CD14-positive monocyte (primary cell): ENCODE measurements around the gene PLXDC1. TPM values are rescaled to one million over a fixed set of nuclear protein-coding genes. Genes with fewer than 3 reads are reported as not detected.

Experiments
- DNase-seq, 3 donors: peaks; one replicate each; pipeline ENCODE4 v3.0.0-alpha.2; 2011 to 2022
- H2AFZ ChIP-seq: 2 replicates; pipeline ENCODE4 v1.6.0; 2012; ENCODE audit warnings: mild to moderate bottlenecking, low read depth, low read length, inconsistent platforms; ENCODE audit not compliant: insufficient read depth, poor library complexity, severe bottlenecking
- H3K27ac ChIP-seq, 2 donors: 1 replicate in 1 of 2; 2 replicates in 1 of 2; pipeline ENCODE4 v1.5.1; 2012 to 2013; ENCODE audit warnings: low read length in 2 of 2, control low read depth in 1 of 2, inconsistent platforms in 1 of 2, low read depth in 1 of 2, mild to moderate bottlenecking in 1 of 2
- H3K27me3 ChIP-seq, 2 donors: one replicate each; pipeline versions ENCODE4 v1.6.0 to v1.6.1; 2011 to 2013; ENCODE audit warnings: low read length in 2 of 2; ENCODE audit not compliant: control insufficient read depth in 2 of 2, insufficient read depth in 2 of 2
- H3K36me3 ChIP-seq, 2 donors: replicated peaks in 1 of 2; 1 replicate in 1 of 2; 2 replicates in 1 of 2; pipeline versions ENCODE4 v1.5.1 to v1.6.1; 2012 to 2013; ENCODE audit warnings: low read length in 2 of 2, control low read depth in 1 of 2, inconsistent platforms in 1 of 2, mild to moderate bottlenecking in 1 of 2; ENCODE audit not compliant: insufficient read depth in 2 of 2, control insufficient read depth in 1 of 2
- H3K4me1 ChIP-seq, 2 donors: 1 replicate in 1 of 2; 2 replicates in 1 of 2; pipeline versions ENCODE4 v1.5.1 to v1.6.1; 2012 to 2013; ENCODE audit warnings: low read length in 2 of 2, control low read depth in 1 of 2, inconsistent platforms in 1 of 2, mild to moderate bottlenecking in 1 of 2, moderate library complexity in 1 of 2; ENCODE audit not compliant: insufficient read depth in 2 of 2, control insufficient read depth in 1 of 2
- H3K4me2 ChIP-seq: replicated peaks from 2 replicates; pipeline ENCODE3; 2012; ENCODE audit warnings: low read length, moderate library complexity, mild to moderate bottlenecking; ENCODE audit not compliant: poor library complexity, severe bottlenecking; ENCODE audit errors: extremely low read depth
- H3K4me3 ChIP-seq, 3 experiments: fragments of 200-600 bp in 1 of 3; sonication (generic) in 1 of 3; replicated peaks in 1 of 3; 1 replicate in 2 of 3; 2 replicates in 1 of 3; pipeline ENCODE4 v1.5.1; 2011 to 2013; ENCODE audit warnings: low read length in 3 of 3, mild to moderate bottlenecking in 3 of 3, control low read depth in 2 of 3, low read depth in 2 of 3, inconsistent platforms in 1 of 3, moderate library complexity in 1 of 3
- H3K79me2 ChIP-seq: 2 replicates; pipeline ENCODE4 v1.6.0; 2012; ENCODE audit warnings: mild to moderate bottlenecking, control low read depth, inconsistent platforms, low read length, moderate library complexity; ENCODE audit not compliant: insufficient read depth
- H3K9ac ChIP-seq: 2 replicates; pipeline ENCODE4 v1.6.0; 2017; ENCODE audit warnings: low read length, mild to moderate bottlenecking; ENCODE audit not compliant: insufficient read depth, poor library complexity, severe bottlenecking
- H3K9me3 ChIP-seq, 2 donors: replicated peaks in 1 of 2; 1 replicate in 1 of 2; 2 replicates in 1 of 2; pipeline versions ENCODE4 v1.5.1 to v1.6.1; 2012 to 2013; ENCODE audit warnings: low read length in 2 of 2, control low read depth in 1 of 2; ENCODE audit not compliant: control insufficient read depth in 1 of 2, insufficient read depth in 1 of 2
- H4K20me1 ChIP-seq: 2 replicates; pipeline ENCODE4 v1.6.0; 2012; ENCODE audit warnings: mild to moderate bottlenecking, low read length, control low read depth, moderate library complexity; ENCODE audit not compliant: insufficient read depth
- H3K27ac Mint-ChIP-seq, 7 donors: one replicate each; pipeline ENCODE4 v1.8.0; 2020; ENCODE audit warnings: mild to moderate bottlenecking in 7 of 7, mixed read lengths in 7 of 7, moderate library complexity in 6 of 7, inconsistent platforms in 2 of 7
- H3K27me3 Mint-ChIP-seq, 3 donors: one replicate each; pipeline ENCODE4 v1.8.0; 2021 to 2022; ENCODE audit warnings: low read depth in 3 of 3, mild to moderate bottlenecking in 3 of 3, mixed read lengths in 3 of 3, moderate library complexity in 3 of 3, inconsistent platforms in 1 of 3
- H3K36me3 Mint-ChIP-seq, 2 donors: one replicate each; pipeline ENCODE4 v1.8.0; 2020; ENCODE audit warnings: mixed read lengths in 2 of 2, inconsistent platforms in 1 of 2, mild to moderate bottlenecking in 1 of 2
- H3K4me1 Mint-ChIP-seq: one replicate; pipeline ENCODE4 v1.8.0; 2020; ENCODE audit warnings: mild to moderate bottlenecking, mixed read lengths
- H3K4me3 Mint-ChIP-seq, 2 donors: one replicate each; pipeline ENCODE4 v1.8.0; 2020; ENCODE audit warnings: mild to moderate bottlenecking in 2 of 2, mixed read lengths in 2 of 2, moderate library complexity in 1 of 2
- H3K9me3 Mint-ChIP-seq, 7 donors: one replicate each; pipeline ENCODE4 v1.8.0; 2020 to 2022; ENCODE audit warnings: mixed read lengths in 7 of 7, mild to moderate bottlenecking in 6 of 7, moderate library complexity in 6 of 7, inconsistent platforms in 2 of 7
- WGBS: methylation state at CpG from one replicate; pipeline ENCODE4 v1.1.5; 2013; ENCODE audit warnings: missing lambda C conversion rate; ENCODE audit not compliant: insufficient coverage; 5-methylcytosine and 5-hydroxymethylcytosine counted together
- intact Hi-C, 2 donors: fragments of 100-400 bp; cut with micrococcal nuclease; formaldehyde crosslinking; loops; one replicate each; pipeline versions ENCODE4 v1.15.0 to v1.15.1; 2023
- polyA plus RNA-seq, 3 donors: library from polyadenylated mRNA; depleted of rRNA in 1 of 3; unstranded in 2 of 3; stranded (reverse) in 1 of 3; fragments of 300-500 nt in 2 of 3; fragments of >200 nt in 1 of 3; fragmentation: Illumina TruSeq in 2 of 3; gene quantifications; 1 replicate in 2 of 3; 2 replicates in 1 of 3; pipeline ENCODE4 v1.2.3, GENCODE V29; 2012 to 2021
- TF ChIP-seq, protein P1 (sequence below): fragments of 200-600 bp; IDR thresholded peaks from one replicate; pipeline ENCODE4 v1.8.0; 2022; ENCODE audit warnings: antibody characterized with exemption, mild to moderate bottlenecking

Gene PLXDC1
- polyA plus RNA-seq, 3 donors, result 0.21 TPM; not detected in 2

DNA sequence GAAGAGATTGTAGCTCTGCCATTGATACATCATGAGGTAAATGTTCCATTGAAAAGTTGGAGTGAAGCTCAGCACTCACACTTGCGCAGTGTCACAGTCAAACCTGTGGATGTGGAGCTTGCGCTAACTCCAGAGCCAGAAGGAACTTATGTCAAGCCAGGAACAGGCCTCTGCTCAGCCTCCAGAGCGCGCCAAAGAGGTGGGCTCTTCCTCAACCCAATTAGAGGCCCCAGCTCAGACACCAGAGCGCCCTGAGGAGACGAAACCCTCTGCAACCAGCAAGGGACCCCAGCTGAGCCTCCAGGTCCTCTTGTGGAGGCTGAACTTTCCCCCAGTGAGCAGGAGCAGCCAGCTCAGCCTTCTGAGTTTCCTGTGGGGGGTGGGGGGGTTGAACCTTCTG, 122.7 kb downstream of the PLXDC1 start:
- H3K4me1 ChIP-seq, result peaks cover 3 to 7% of the 10 kb centered on the region in 2 donors

DNA sequence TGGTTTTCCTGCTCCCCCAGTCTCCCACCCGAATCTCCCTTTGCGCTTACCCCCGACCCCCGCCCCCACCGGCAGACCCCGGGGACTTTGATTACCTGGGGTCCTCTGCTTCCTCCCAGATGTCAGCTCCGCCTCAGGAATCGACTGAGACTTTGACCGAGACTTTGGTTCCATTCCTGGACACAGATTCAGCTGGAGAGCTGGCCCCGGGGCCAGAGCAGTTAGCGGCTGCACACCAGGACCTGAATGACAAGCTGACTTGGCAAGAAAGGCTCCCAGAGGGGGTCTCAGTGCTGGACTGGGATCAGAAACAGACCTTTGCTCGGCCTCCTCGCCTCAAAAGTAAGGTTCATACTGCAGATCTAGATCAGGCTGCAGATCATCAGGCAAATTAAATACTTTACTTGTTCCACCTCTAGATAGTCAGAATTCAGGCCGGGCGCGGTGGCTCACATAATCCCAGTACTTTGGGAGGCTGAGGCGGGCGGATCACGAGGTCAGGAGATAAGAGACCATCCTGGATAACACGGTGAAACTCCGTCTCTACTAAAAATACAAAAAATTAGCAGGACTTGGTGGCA, 123.9 kb downstream of the PLXDC1 start:
- Histone ChIP-seq H3K9ac (no peak overlapping the region), H3K9me3 (no peaks in the 10 kb centered on the region), H3K4me3 (no peak overlapping the region), H2AFZ (no peak overlapping the region), H3K79me2 (no peaks in the 10 kb centered on the region), H3K27me3 (peaks cover 23 to 32% of the 10 kb centered on the region in 2 donors), H3K36me3 (no peaks in the 10 kb centered on the region), H4K20me1 (no peaks in the 10 kb centered on the region), H3K27ac (no peak overlapping the region), H3K4me1 (peaks cover 3 to 7% of the 10 kb centered on the region in 2 donors), H3K4me2 (no peak overlapping the region)
- H3K9me3 Mint-ChIP-seq, result peaks cover 0 to 13% (median 0%) of the 10 kb centered on the region in 7 donors
- intact Hi-C loops, result no loop called here
- 37% methylated on average over 17 of the region's 21 CpGs for WGBS
- H3K27ac Mint-ChIP-seq, result no peak overlapping the region
- no peak for DNase-seq
- peaks cover 30 to 51% (median 39%) of the 10 kb centered on the region in 3 donors for H3K27me3 Mint-ChIP-seq
- H3K4me1 Mint-ChIP-seq, result peaks cover 7% of the 10 kb centered on the region
- peaks cover 0 to 5% of the 10 kb centered on the region in 2 donors for H3K36me3 Mint-ChIP-seq
- TF ChIP-seq, protein P1, sequence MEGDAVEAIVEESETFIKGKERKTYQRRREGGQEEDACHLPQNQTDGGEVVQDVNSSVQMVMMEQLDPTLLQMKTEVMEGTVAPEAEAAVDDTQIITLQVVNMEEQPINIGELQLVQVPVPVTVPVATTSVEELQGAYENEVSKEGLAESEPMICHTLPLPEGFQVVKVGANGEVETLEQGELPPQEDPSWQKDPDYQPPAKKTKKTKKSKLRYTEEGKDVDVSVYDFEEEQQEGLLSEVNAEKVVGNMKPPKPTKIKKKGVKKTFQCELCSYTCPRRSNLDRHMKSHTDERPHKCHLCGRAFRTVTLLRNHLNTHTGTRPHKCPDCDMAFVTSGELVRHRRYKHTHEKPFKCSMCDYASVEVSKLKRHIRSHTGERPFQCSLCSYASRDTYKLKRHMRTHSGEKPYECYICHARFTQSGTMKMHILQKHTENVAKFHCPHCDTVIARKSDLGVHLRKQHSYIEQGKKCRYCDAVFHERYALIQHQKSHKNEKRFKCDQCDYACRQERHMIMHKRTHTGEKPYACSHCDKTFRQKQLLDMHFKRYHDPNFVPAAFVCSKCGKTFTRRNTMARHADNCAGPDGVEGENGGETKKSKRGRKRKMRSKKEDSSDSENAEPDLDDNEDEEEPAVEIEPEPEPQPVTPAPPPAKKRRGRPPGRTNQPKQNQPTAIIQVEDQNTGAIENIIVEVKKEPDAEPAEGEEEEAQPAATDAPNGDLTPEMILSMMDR, result no peak
- peak overlapping the region in 1 of 2 donors; percentile 69 for H3K4me3 Mint-ChIP-seq

More for the DNA sequence above, 122.7 kb downstream of the PLXDC1 start:
- H3K4me3 ChIP-seq, result no peak overlapping the region
- Mint-ChIP-seq H3K36me3 (peaks cover 0 to 5% of the 10 kb centered on the region in 2 donors), H3K4me1 (peaks cover 7% of the 10 kb centered on the region), H3K27me3 (peaks cover 30 to 56% (median 38%) of the 10 kb centered on the region in 3 donors), H3K27ac (no peak overlapping the region), H3K4me3 (no peak overlapping the region), H3K9me3 (peaks cover 0 to 13% (median 0%) of the 10 kb centered on the region in 7 donors)
- no peak overlapping the region for H3K9ac ChIP-seq
- TF ChIP-seq, protein P1, result no peak
- H3K4me2 ChIP-seq, result no peak overlapping the region
- WGBS, result 91% methylated on average over 3 of the region's 6 CpGs
- no peak for DNase-seq
- H2AFZ ChIP-seq, result no peak overlapping the region
- intact Hi-C loops, result no loop called here
- no peak overlapping the region for H3K27ac ChIP-seq
- no peaks in the 10 kb centered on the region for H3K79me2 ChIP-seq
- peaks cover 23 to 32% of the 10 kb centered on the region in 2 donors for H3K27me3 ChIP-seq
- H3K9me3 ChIP-seq, result no peaks in the 10 kb centered on the region
- H4K20me1 ChIP-seq, result no peaks in the 10 kb centered on the region
- H3K36me3 ChIP-seq, result no peaks in the 10 kb centered on the region
